ENCODE results near the gene BCAN. TPM values are rescaled to one million over a fixed set of nuclear protein-coding genes. Genes with fewer than 3 reads are reported as not detected.

The BCAN gene
- total and polyA plus RNA-seq, 2 experiments from 2014 or later: not detected

GRCh38 chr1:156691665-156692440 is 49.9 kb downstream of the BCAN start:
- Histone ChIP-seq H3K4me3 (no peak overlapping the region), H3K4me2 (ENCODE audit: unreplicated experiment) (no peak overlapping the region), H3F3A (ENCODE audit: insufficient read depth) (no peaks in the 10 kb centered on the region), H4K20me1 (ENCODE audit: insufficient read depth) (no peaks in the 10 kb centered on the region), H3K4me1 (ENCODE audit: insufficient read depth) (peaks cover 16% of the 10 kb centered on the region), H3K27ac (no peak overlapping the region), H3K9me2 (ENCODE audit: insufficient read depth) (no peaks in the 10 kb centered on the region), H2AFZ (peak overlapping the region; percentile 29; the same call in 1 of the 2 replicates), H3K79me2 (ENCODE audit: insufficient read depth) (no peaks in the 10 kb centered on the region), H3K9ac (no peak overlapping the region), H3K36me3 (ENCODE audit: low read depth) (no peaks in the 10 kb centered on the region), H3K9me3 (ENCODE audit: low read depth) (no peaks in the 10 kb centered on the region), H3K27me3 (replicated peaks; ENCODE audit: insufficient read depth) (no peaks in the 10 kb centered on the region)
- in situ Hi-C loops (cut with MboI): no loop called here
- TF ChIP-seq EZH2 (IDR thresholded peaks at IDR 0.05; ENCODE audit: insufficient read depth, poor library complexity, severe bottlenecking) (no peak), EZH2phosphoT487 (IDR thresholded peaks at IDR 0.05; ENCODE audit: insufficient read depth, low read depth) (no peak)
- 52 to 54% methylated on average over 20 of the region's 20 CpGs for WGBS, 2 experiments (ENCODE audit: low coverage in 1 of 2, low lambda C conversion rate in 2 of 2, missing lambda C conversion rate in 2 of 2)
- peak; percentile 62 for DNase-seq

- WGBS, 2 experiments (ENCODE audit: low coverage in 1 of 2, low lambda C conversion rate in 2 of 2, missing lambda C conversion rate in 2 of 2): 53 to 58% methylated on average over 10 to 13 of the region's 13 CpGs
- Histone ChIP-seq H3K27me3 (replicated peaks; ENCODE audit: insufficient read depth) (no peaks in the 10 kb centered on the region), H3K36me3 (ENCODE audit: low read depth) (no peaks in the 10 kb centered on the region), H3K9me3 (ENCODE audit: low read depth) (no peaks in the 10 kb centered on the region), H3K4me2 (ENCODE audit: unreplicated experiment) (no peak overlapping the region), H3K4me3 (no peak overlapping the region), H3K4me1 (ENCODE audit: insufficient read depth) (peaks cover 14% of the 10 kb centered on the region), H4K20me1 (ENCODE audit: insufficient read depth) (no peaks in the 10 kb centered on the region), H3K27ac (no peak overlapping the region), H3K9me2 (ENCODE audit: insufficient read depth) (no peaks in the 10 kb centered on the region), H2AFZ (no peak overlapping the region), H3F3A (ENCODE audit: insufficient read depth) (no peaks in the 10 kb centered on the region), H3K79me2 (ENCODE audit: insufficient read depth) (no peaks in the 10 kb centered on the region), H3K9ac (no peak overlapping the region)
- DNase-seq: no peak
- no peak for TF ChIP-seq EZH2 (IDR thresholded peaks at IDR 0.05; ENCODE audit: insufficient read depth, poor library complexity, severe bottlenecking)
- TF ChIP-seq EZH2phosphoT487 (IDR thresholded peaks at IDR 0.05; ENCODE audit: insufficient read depth, low read depth): no peak
- in situ Hi-C loops (cut with MboI): no loop called here
Observed at GRCh38 chr1:156692441-156692924, 50.6 kb downstream of the BCAN start.

GRCh38 chr1:156692925-156693847 is 51.3 kb downstream of the BCAN start:
- Histone ChIP-seq H3K4me1 (ENCODE audit: insufficient read depth) (peaks cover 14% of the 10 kb centered on the region), H3K4me3 (no peak overlapping the region), H3K36me3 (ENCODE audit: low read depth) (no peaks in the 10 kb centered on the region), H3K9me2 (ENCODE audit: insufficient read depth) (no peaks in the 10 kb centered on the region), H4K20me1 (ENCODE audit: insufficient read depth) (no peaks in the 10 kb centered on the region), H3K9me3 (ENCODE audit: low read depth) (no peaks in the 10 kb centered on the region), H3K79me2 (ENCODE audit: insufficient read depth) (no peaks in the 10 kb centered on the region), H2AFZ (no peak overlapping the region), H3K9ac (no peak overlapping the region), H3K4me2 (ENCODE audit: unreplicated experiment) (no peak overlapping the region), H3K27me3 (replicated peaks; ENCODE audit: insufficient read depth) (no peaks in the 10 kb centered on the region), H3K27ac (no peak overlapping the region), H3F3A (ENCODE audit: insufficient read depth) (no peaks in the 10 kb centered on the region)
- DNase-seq: no peak
- TF ChIP-seq EZH2phosphoT487 (IDR thresholded peaks at IDR 0.05; ENCODE audit: insufficient read depth, low read depth) (no peak), EZH2 (IDR thresholded peaks at IDR 0.05; ENCODE audit: insufficient read depth, poor library complexity, severe bottlenecking) (no peak)
- WGBS, 2 experiments (ENCODE audit: low coverage in 1 of 2, low lambda C conversion rate in 2 of 2, missing lambda C conversion rate in 2 of 2): 78 to 83% methylated on average over 7 to 15 of the region's 16 CpGs
- in situ Hi-C loops (cut with MboI): no loop called here

- H2AFZ ChIP-seq: peak overlapping the region; percentile 39; the same call in 1 of the 2 replicates
- in situ Hi-C loops (cut with MboI): no loop called here
- no peaks in the 10 kb centered on the region for H3F3A ChIP-seq (ENCODE audit: insufficient read depth)
- H3K4me3 ChIP-seq: no peak overlapping the region
- H4K20me1 ChIP-seq (ENCODE audit: insufficient read depth): no peaks in the 10 kb centered on the region
- no peak for TF ChIP-seq EZH2 (IDR thresholded peaks at IDR 0.05; ENCODE audit: insufficient read depth, poor library complexity, severe bottlenecking)
- TF ChIP-seq EZH2phosphoT487 (IDR thresholded peaks at IDR 0.05; ENCODE audit: insufficient read depth, low read depth): no peak
- no peaks in the 10 kb centered on the region for H3K79me2 ChIP-seq (ENCODE audit: insufficient read depth)
- peaks cover 14% of the 10 kb centered on the region for H3K4me1 ChIP-seq (ENCODE audit: insufficient read depth)
- H3K27me3 ChIP-seq (replicated peaks; ENCODE audit: insufficient read depth): no peaks in the 10 kb centered on the region
- DNase-seq: peak; percentile 21
- H3K9ac ChIP-seq: no peak overlapping the region
- H3K9me3 ChIP-seq (ENCODE audit: low read depth): no peaks in the 10 kb centered on the region
- no peaks in the 10 kb centered on the region for H3K36me3 ChIP-seq (ENCODE audit: low read depth)
- no peaks in the 10 kb centered on the region for H3K9me2 ChIP-seq (ENCODE audit: insufficient read depth)
- 69 to 72% methylated on average over 12 of the region's 12 CpGs for WGBS, 2 experiments (ENCODE audit: low coverage in 1 of 2, low lambda C conversion rate in 2 of 2, missing lambda C conversion rate in 2 of 2)
- H3K4me2 ChIP-seq (ENCODE audit: unreplicated experiment): no peak overlapping the region
- H3K27ac ChIP-seq: no peak overlapping the region
Observed at GRCh38 chr1:156693848-156694689, 52.2 kb downstream of the BCAN start.
